H7 (cell line): ENCODE measurements around the gene EPB41L2. TPM values are rescaled to one million over a fixed set of nuclear protein-coding genes. Genes with fewer than 3 reads are reported as not detected.
"Not testable (repeated sequence)": the region's sequence is repeated elsewhere in the genome, so short reads cannot be mapped to it uniquely, and the experiment has no call there.

Source experiments
- DNase-seq: peaks from one replicate; pipeline ENCODE4 v3.0.0; 2012
- H3K27me3 ChIP-seq: 2 replicates; pipeline ENCODE4 v1.6.0; 2011; ENCODE audit warnings: mild to moderate bottlenecking, low read length; ENCODE audit not compliant: control insufficient read depth, insufficient read depth
- H3K36me3 ChIP-seq: replicated peaks from 2 replicates; pipeline ENCODE4 v1.5.1; 2011; ENCODE audit warnings: low read length; ENCODE audit not compliant: control insufficient read depth, insufficient read depth
- H3K4me3 ChIP-seq: 2 replicates; pipeline ENCODE4 v1.5.1; 2011; ENCODE audit warnings: low read depth, mild to moderate bottlenecking, control low read depth, low read length, moderate library complexity; ENCODE audit not compliant: insufficient read depth
- total RNA-seq: library from RNA; depleted of rRNA; stranded (reverse); fragments of >200 nt; shearing (Covaris generic); gene quantifications from 2 replicates; pipeline ENCODE4 v1.2.3, GENCODE V29; 2014

The EPB41L2 gene
- total RNA-seq, 1 experiment from 2014 or later = 25.9 TPM

- H3K4me3 ChIP-seq = no peak overlapping the region
- H3K27me3 ChIP-seq = no peaks in the 10 kb centered on the region
- no peaks in the 10 kb centered on the region; the same call in 1 of the 2 replicates for H3K36me3 ChIP-seq
- no peak for DNase-seq
Measured at GRCh38 chr6:131013495-131013894, 49.5 kb downstream of the EPB41L2 start.

- Histone ChIP-seq H3K36me3 (no peaks in the 10 kb centered on the region; the same call in 1 of the 2 replicates), H3K27me3 (no peaks in the 10 kb centered on the region), H3K4me3 (no peak overlapping the region)
- no peak for DNase-seq
Measured at GRCh38 chr6:131009790-131010189, 53.3 kb downstream of the EPB41L2 start.

- not testable (repeated sequence) for H3K36me3 ChIP-seq, DNase-seq
Measured at GRCh38 chr6:131008965-131009364, 54.1 kb downstream of the EPB41L2 start.

GRCh38 chr6:131007964-131008363, 55.1 kb downstream of the EPB41L2 start:
- DNase-seq, H3K27me3 ChIP-seq, H3K4me3 ChIP-seq, H3K36me3 ChIP-seq: not testable (repeated sequence)

More at GRCh38 chr6:131008965-131009364, 54.1 kb downstream of the EPB41L2 start:
- not testable (repeated sequence) for H3K4me3 ChIP-seq, H3K27me3 ChIP-seq

GRCh38 chr6:131007286-131007685, 55.8 kb downstream of the EPB41L2 start:
- no peak overlapping the region for H3K4me3 ChIP-seq
- no peak for DNase-seq
- H3K27me3 ChIP-seq = no peaks in the 10 kb centered on the region
- no peaks in the 10 kb centered on the region; the same call in 1 of the 2 replicates for H3K36me3 ChIP-seq

- no peak for DNase-seq
- Histone ChIP-seq H3K36me3 (no peaks in the 10 kb centered on the region; the same call in 1 of the 2 replicates), H3K27me3 (no peaks in the 10 kb centered on the region), H3K4me3 (no peak overlapping the region)
Measured at GRCh38 chr6:131005439-131006016, 57.5 kb downstream of the EPB41L2 start.

- no peak for DNase-seq
- Histone ChIP-seq H3K27me3 (no peaks in the 10 kb centered on the region), H3K4me3 (no peak overlapping the region), H3K36me3 (no peaks in the 10 kb centered on the region)
Measured at GRCh38 chr6:131004936-131005335, 58.1 kb downstream of the EPB41L2 start.

GRCh38 chr6:131004387-131004755, 58.7 kb downstream of the EPB41L2 start:
- no peak overlapping the region for H3K4me3 ChIP-seq
- no peaks in the 10 kb centered on the region for H3K36me3 ChIP-seq
- no peaks in the 10 kb centered on the region for H3K27me3 ChIP-seq
- no peak for DNase-seq

- no peaks in the 10 kb centered on the region for H3K27me3 ChIP-seq
- no peak overlapping the region for H3K4me3 ChIP-seq
- peak; percentile 18 for DNase-seq
Measured at GRCh38 chr6:131003488-131004386, 59.3 kb downstream of the EPB41L2 start.

GRCh38 chr6:131002661-131002980, 60.4 kb downstream of the EPB41L2 start:
- Histone ChIP-seq H3K27me3 (no peaks in the 10 kb centered on the region), H3K36me3 (no peaks in the 10 kb centered on the region), H3K4me3 (no peak overlapping the region)
- no peak for DNase-seq

More at GRCh38 chr6:131003488-131004386, 59.3 kb downstream of the EPB41L2 start:
- H3K36me3 ChIP-seq = no peaks in the 10 kb centered on the region

- Histone ChIP-seq H3K27me3 (no peaks in the 10 kb centered on the region), H3K4me3 (no peak overlapping the region), H3K36me3 (no peaks in the 10 kb centered on the region)
- no peak for DNase-seq
Measured at GRCh38 chr6:131001945-131002660, 60.9 kb downstream of the EPB41L2 start.

GRCh38 chr6:131001111-131001736, 61.8 kb downstream of the EPB41L2 start:
- H3K36me3 ChIP-seq = no peaks in the 10 kb centered on the region
- no peak overlapping the region for H3K4me3 ChIP-seq
- H3K27me3 ChIP-seq = no peaks in the 10 kb centered on the region
- no peak for DNase-seq

- no peak overlapping the region for H3K4me3 ChIP-seq
Measured at GRCh38 chr6:131000544-131000943, 62.5 kb downstream of the EPB41L2 start.

GRCh38 chr6:130997061-130997753, 65.8 kb downstream of the EPB41L2 start:
- Histone ChIP-seq H3K4me3 (no peak overlapping the region), H3K27me3 (no peaks in the 10 kb centered on the region), H3K36me3 (no peaks in the 10 kb centered on the region)
- no peak for DNase-seq

More at GRCh38 chr6:131000544-131000943, 62.5 kb downstream of the EPB41L2 start:
- Histone ChIP-seq H3K27me3 (no peaks in the 10 kb centered on the region), H3K36me3 (no peaks in the 10 kb centered on the region)
- DNase-seq = no peak
